ENCODE data around the gene ADI1.

The ADI1 gene, protein sequence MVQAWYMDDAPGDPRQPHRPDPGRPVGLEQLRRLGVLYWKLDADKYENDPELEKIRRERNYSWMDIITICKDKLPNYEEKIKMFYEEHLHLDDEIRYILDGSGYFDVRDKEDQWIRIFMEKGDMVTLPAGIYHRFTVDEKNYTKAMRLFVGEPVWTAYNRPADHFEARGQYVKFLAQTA

DNA sequence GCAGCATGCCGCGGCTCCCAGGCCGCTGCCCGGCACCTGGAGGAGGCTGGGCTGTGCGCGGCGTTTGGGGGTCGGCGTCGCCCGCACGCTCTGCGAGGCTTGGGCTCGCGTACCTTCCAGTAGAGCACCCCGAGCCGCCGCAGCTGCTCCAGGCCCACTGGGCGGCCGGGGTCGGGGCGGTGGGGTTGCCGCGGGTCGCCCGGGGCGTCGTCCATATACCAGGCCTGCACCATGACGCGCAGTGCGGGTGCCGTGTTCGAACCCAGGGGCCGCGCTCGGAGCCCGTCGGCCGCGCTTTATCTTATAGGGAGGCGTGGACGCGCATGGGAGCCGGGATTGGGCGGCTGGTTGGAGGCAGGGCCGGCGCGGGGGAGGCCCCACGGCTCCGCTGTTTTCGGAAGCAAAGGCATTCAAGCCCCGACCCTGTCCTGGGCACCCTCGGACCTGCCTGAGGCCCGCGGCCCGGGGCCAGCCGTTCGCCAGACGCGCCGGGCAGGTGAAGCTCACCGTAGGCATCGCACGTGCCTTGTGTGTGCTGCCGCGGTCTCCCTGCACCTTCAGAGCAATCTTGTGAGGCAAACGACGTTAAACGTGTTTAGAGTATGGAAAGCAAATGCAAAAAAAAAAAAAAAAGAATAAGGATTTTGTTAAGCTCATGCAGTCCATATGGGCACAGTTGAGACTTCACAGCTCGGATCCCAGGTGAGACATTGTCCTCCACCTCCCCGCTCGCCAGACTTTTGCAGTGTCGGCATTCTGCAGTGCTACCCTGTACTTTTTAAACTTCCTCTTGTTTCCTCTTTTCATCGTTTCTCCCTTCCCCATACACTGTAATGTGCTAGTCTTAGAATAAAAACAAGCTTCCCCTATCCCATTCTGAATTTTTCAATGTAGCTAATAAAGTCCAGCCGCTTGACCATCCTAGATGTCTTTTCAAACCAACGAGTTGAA is at the start of gene ADI1:
TSS of gene ADI1 (minus strand) at position 277 of the 951 bp plus-strand sequence. CDS start at position 233, 44 bp downstream.
- peak; percentile 45 for DNase-seq

DNA sequence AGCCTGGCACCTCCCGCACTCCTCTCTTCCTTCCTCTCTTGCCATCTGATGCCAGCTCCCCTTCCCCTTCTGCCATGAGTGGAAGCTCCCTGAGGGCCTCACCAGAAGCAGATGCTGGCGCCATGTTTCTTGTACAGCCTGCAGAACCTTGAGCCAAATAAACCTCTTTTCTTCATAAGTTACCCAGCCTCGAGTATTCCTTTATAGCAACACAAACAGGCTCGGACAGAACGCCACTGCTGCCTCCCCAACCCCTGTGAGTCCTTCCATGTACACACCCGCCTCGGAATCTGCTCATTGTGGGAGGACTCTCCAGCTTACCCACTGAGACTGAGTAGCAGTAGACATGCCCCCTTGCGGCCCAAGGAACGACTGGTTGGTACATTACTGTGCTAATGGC is 47.5 kb upstream of the ADI1 start:
- DNase-seq = no peak

- no peak for DNase-seq
Measured at GRCh38 chr2:3565117-3565516, 45.8 kb upstream of the ADI1 start.

DNA sequence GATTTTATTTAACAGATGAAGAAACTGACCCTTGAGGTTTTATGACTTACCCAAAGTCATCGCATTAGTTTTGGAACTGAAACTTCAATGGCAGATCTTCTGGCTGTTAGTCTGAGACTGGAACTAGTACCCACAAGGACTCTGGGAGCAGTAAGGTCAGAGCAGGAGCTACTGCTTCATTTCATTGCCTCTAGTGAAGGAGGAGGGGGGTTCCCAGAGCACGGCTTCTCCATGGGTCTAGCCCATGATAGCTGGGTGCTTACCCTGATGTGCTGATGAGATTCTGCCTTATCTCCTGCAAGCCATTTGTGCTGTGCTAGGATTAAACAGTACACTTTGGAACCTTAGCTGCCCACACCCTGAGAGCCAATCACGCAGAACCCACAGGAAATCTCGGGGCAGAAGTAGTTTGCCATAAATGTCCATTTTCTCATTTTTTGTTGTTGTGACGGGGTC is 44.2 kb upstream of the ADI1 start:
- DNase-seq = no peak

GRCh38 chr2:3558205-3559014 is 39.1 kb upstream of the ADI1 start, which contains the start of gene RNASEH1:
Gene RNASEH1 (minus strand): TSS chr2:3558333. CDS start chr2:3558260, 73 bp downstream.
- peak; percentile 93 for DNase-seq

GRCh38 chr2:3557639-3558204 is 38.4 kb upstream of the ADI1 start:
- no peak for DNase-seq

DNA sequence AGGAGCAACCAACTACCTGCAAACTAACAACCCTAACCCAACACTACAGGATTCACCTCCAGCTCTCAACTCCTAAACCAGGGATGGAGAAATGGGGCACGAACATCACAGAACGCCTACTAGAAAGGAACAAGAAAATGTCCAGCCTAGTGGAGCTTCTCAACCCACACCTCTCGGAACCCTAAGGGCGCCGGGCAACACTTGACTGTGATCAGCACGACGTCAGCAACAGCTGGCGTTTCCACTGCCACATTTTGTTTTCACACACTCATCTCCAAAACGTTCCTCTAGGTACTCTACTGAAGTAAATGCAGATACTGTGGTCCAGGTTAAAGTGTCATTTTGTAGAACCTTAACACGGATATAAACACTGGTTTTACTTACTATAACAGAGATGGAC is 34.6 kb upstream of the ADI1 start:
- DNase-seq = no peak

- no peak for DNase-seq
Measured at GRCh38 chr2:3547915-3548314, 28.6 kb upstream of the ADI1 start.

- no peak for DNase-seq
Measured at GRCh38 chr2:3545788-3546478, 26.6 kb upstream of the ADI1 start.

DNA sequence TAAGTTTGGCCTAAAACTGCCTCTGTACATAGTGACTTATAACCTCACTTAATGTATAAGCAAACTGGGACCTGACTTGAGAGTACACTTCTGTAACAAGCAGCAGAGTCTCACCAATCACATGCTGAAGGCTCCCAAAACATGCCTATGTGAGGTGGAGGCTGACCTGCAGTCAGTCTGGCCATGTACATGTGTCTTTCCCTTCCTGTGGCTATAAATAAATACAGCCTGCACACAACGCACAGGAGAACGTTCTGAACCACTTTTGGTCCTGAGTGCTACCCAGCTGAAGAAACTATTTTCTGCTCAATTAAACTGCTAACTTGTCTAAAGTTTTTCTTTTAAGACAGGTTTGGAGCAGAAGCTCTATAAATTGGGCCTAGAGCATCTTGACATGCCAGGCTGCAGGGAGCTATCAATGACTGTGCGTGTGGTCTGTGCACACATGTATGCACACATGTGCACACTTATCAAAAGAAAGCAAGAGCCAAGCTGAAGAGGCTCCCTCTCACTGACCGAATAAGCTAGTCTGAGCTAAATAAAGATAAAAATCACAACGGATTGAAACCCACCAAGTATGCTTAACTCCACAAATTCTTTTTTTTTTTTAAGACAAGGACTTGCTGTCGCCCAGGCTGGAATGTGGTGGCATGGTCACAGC is 23.8 kb upstream of the ADI1 start:
- no peak for DNase-seq

- DNase-seq = no peak
Measured at GRCh38 chr2:3542107-3542506, 22.8 kb upstream of the ADI1 start.

- DNase-seq = no peak
Measured at GRCh38 chr2:3539836-3540235, 20.5 kb upstream of the ADI1 start.

DNA sequence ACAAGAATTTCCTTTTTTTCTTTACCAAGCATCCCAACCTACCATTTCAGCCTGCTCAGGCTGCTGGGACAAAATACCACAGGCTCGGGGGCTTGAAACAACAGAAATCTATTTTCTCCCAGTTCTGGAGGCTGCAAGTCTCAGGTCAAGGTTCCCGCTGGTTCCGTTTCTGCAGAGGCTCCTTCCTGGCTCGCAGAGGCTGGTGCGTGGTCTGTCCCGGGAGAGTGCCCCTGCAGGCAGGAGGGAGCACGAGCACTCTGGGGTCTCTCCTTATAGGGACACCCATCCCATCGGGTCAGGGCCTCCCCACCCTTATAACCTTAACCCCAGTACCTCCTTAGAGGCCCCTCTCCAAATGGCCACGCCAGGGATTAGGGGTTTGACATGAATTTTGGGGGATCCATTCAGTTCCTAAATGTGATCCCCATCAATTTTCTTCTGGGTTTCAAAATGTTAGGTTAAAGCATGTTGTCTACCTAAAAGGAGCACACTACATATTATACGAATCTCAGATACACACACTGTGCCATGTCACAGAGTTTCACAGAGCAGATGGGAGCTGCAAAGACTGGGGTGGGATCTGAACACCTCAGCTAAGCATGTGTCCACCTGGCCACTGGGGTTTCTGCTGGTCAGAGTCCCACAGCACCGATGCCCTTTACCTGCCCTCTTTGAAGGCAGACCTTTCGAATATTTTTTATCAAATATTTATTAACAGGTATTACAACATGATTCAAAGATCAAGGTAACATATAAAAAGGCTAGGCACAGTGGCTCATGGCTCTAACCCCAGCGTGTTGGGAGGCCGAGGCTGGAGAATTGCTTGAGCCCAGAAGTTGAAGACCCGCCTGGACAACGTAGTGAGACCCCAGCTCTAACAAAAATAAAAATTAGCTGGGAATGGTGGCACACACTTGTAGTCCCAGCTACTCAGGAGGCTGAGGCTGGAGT is 17.6 kb upstream of the ADI1 start:
- DNase-seq = peak; percentile 50

- peak; percentile 90 for DNase-seq
Measured at GRCh38 chr2:3535794-3536681, 16.7 kb upstream of the ADI1 start.

DNA sequence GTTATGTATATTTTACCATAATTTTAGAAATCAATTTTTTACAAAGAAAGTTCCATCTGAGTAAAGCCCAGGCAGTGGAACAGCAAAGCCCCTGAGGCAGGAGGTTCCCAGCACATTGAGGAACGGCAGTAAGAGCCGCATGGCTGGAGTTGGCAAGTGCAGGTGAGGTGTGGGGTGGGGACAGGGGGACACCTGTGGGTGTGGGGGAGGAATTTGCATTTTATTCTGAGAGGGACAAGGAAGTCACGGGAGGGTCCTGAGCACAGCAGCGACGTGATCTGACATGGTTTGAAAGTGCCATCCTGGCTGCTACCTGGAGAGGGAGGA is 16.1 kb upstream of the ADI1 start:
- DNase-seq = no peak

DNA sequence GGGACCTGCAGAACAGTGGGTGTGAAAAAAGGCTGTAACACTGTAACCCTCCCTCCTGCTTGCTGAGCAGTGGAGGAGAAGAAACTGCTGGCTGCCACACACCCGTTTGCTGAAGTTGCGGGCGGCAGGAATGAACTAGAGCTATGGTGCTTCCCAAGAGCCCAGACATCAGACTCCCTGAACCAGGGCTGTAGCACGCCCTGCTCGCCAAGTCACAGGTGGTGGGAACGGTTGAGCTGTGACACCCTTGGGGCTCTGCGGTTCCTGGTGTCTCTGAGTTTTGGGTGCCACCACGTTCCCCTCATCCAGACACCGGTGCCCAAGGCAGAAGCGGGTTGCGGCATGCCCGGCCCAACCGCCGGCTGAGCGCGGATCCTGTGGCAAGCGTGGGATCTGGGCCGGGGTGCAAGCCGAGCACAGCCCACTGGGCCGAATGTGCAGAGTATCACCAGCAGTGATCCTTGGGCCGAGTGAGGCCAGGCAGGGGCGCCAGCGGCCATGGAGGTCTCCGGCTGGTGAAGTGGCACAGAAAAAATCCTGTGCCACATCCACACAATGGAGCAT is 15.0 kb upstream of the ADI1 start:
- DNase-seq = no peak

GRCh38 chr2:3533836-3534235 is 14.5 kb upstream of the ADI1 start:
- DNase-seq = no peak

GRCh38 chr2:3532941-3533340 is 13.6 kb upstream of the ADI1 start:
- DNase-seq = no peak

Measured in kidney glomerular epithelial cell (primary cell).